GM18520 (cell line): ENCODE data around the gene MYLK4.

Experiments used
- ATAC-seq: cut with Tn5 transposase; IDR thresholded peaks from one replicate; pipeline ENCODE4 v1.9.1; 2021; ENCODE audit not compliant: unreplicated experiment

Gene MYLK4

GRCh38 chr6:2756687-2757224 lies 6.0 kb upstream of the MYLK4 start:
- no peak for ATAC-seq

GRCh38 chr6:2756241-2756640 lies 5.5 kb upstream of the MYLK4 start:
- no peak for ATAC-seq

- ATAC-seq: no peak
These were observed 4.7 kb upstream of the MYLK4 start for GRCh38 chr6:2755456-2755855.

- ATAC-seq: no peak
These were observed 4.2 kb upstream of the MYLK4 start for GRCh38 chr6:2754911-2755310.

- ATAC-seq: no peak
These were observed 3.7 kb upstream of the MYLK4 start for GRCh38 chr6:2754393-2754792.

- no peak for ATAC-seq
These were observed 3.0 kb upstream of the MYLK4 start for GRCh38 chr6:2753743-2754142.

- no peak for ATAC-seq
These were observed 2.4 kb upstream of the MYLK4 start for GRCh38 chr6:2753110-2753489.

- ATAC-seq: no peak
These were observed 1.9 kb upstream of the MYLK4 start for GRCh38 chr6:2752477-2753109.

GRCh38 chr6:2751871-2752270 lies 1.1 kb upstream of the MYLK4 start:
- ATAC-seq: no peak

GRCh38 chr6:2749969-2750600 lies 637 bp downstream of the MYLK4 start:
- no peak for ATAC-seq

- ATAC-seq: no peak
These were observed 2.5 kb downstream of the MYLK4 start for GRCh38 chr6:2748183-2748582.

GRCh38 chr6:2746557-2747061 lies 4.1 kb downstream of the MYLK4 start:
- no peak for ATAC-seq

GRCh38 chr6:2745246-2745645 lies 5.5 kb downstream of the MYLK4 start:
- no peak for ATAC-seq

- no peak for ATAC-seq
These were observed 5.9 kb downstream of the MYLK4 start for GRCh38 chr6:2744778-2745177.

GRCh38 chr6:2744209-2744771 lies 6.4 kb downstream of the MYLK4 start:
- ATAC-seq: no peak

GRCh38 chr6:2743280-2744208 lies 7.2 kb downstream of the MYLK4 start:
- ATAC-seq: no peak

- ATAC-seq: no peak
These were observed 9.0 kb downstream of the MYLK4 start for GRCh38 chr6:2741756-2742155.

GRCh38 chr6:2740581-2740980 lies 10.1 kb downstream of the MYLK4 start:
- ATAC-seq: no peak

GRCh38 chr6:2739335-2739734 lies 11.4 kb downstream of the MYLK4 start:
- ATAC-seq: no peak

- ATAC-seq: no peak
These were observed 12.2 kb downstream of the MYLK4 start for GRCh38 chr6:2738373-2738979.

- no peak for ATAC-seq
These were observed 12.8 kb downstream of the MYLK4 start for GRCh38 chr6:2737885-2738284.
